Prostate gland (tissue), 2 donors: ENCODE measurements around the gene SLC23A3.
"Not testable (repeated sequence)": the region's sequence is repeated elsewhere in the genome, so short reads cannot be mapped to it uniquely, and the experiment has no call there.

Experiments used
- CTCF ChIP-seq, 4 experiments: fragments of 200-600 bp in 2 of 4; fragments of 450-650 bp in 2 of 4; sonication (generic) in 2 of 4; IDR thresholded peaks; 1 replicate in 3 of 4; 2 replicates in 1 of 4; pipeline ENCODE4 v1.5.1; 2016 to 2019; ENCODE audit warnings: antibody characterized with exemption in 4 of 4, mild to moderate bottlenecking in 2 of 4, moderate library complexity in 2 of 4
- POLR2A ChIP-seq: fragments of 450-650 bp; IDR thresholded peaks from one replicate; pipeline ENCODE4 v1.6.1; 2016; ENCODE audit warnings: antibody characterized with exemption, mild to moderate bottlenecking

- not testable (repeated sequence) for TF ChIP-seq CTCF (IDR thresholded peaks at IDR 0.05); POLR2A
These were observed 30.9 kb upstream of the SLC23A3 start for GRCh38 chr2:219200502-219201326.
